Right lobe of liver (tissue), 6 donors: ENCODE measurements around the gene HORMAD2. TPM values are rescaled to one million over a fixed set of nuclear protein-coding genes. Genes with fewer than 3 reads are reported as not detected.

Experiments used
- ATAC-seq, 4 donors: fragments of 200-7000 bp; cut with Tn5 transposase; one replicate each; pipeline ENCODE4 v1.9.1; 2020; ENCODE audit warnings: mild to moderate bottlenecking in 4 of 4, moderate library complexity in 4 of 4
- DNase-seq, 3 donors: peaks; one replicate each; pipeline ENCODE4 v3.0.0-alpha.2; 2020
- H3K27ac ChIP-seq, 3 donors: fragments of 200-600 bp; one replicate each; pipeline ENCODE4 v1.8.0; 2022
- H3K27me3 ChIP-seq, 2 donors: fragments of 200-600 bp; one replicate each; pipeline ENCODE4 v1.8.0; 2022
- H3K36me3 ChIP-seq, 4 donors: fragments of 200-600 bp; sonication (generic) in 1 of 4; one replicate each; pipeline versions ENCODE4 v1.5.1 to v1.8.0; 2017 to 2022; ENCODE audit warnings: control low read depth in 1 of 4
- H3K4me1 ChIP-seq, 4 donors: fragments of 200-600 bp; sonication (generic) in 1 of 4; one replicate each; pipeline versions ENCODE4 v1.5.1 to v1.8.0; 2017 to 2022; ENCODE audit warnings: control low read depth in 1 of 4
- H3K4me3 ChIP-seq, 3 donors: fragments of 200-600 bp; one replicate each; pipeline ENCODE4 v1.8.0; 2022
- H3K9me3 ChIP-seq, 4 donors: fragments of 200-600 bp; sonication (generic) in 1 of 4; one replicate each; pipeline versions ENCODE4 v1.5.1 to v1.8.0; 2017 to 2022; ENCODE audit warnings: control low read depth in 1 of 4
- POLR2A ChIP-seq: fragments of 450-650 bp; IDR thresholded peaks from one replicate; pipeline ENCODE4 v1.6.1; 2017; ENCODE audit warnings: antibody characterized with exemption, mild to moderate bottlenecking
- WGBS: methylation state at CpG from one replicate; pipeline ENCODE4 v1.1.6; 2018; ENCODE audit warnings: low coverage, low lambda C conversion rate; ENCODE audit not compliant: insufficient coverage; ENCODE audit errors: missing lambda C conversion rate; 5-methylcytosine and 5-hydroxymethylcytosine counted together
- intact Hi-C, 2 donors: fragments of 100-400 bp; cut with DNase I; formaldehyde crosslinking; loops; one replicate each; pipeline versions ENCODE4 v1.11.2 to v1.14.1; 2022
- total RNA-seq, 6 experiments: library from RNA; depleted of rRNA in 2 of 6; stranded (reverse); fragments of >200 nt in 2 of 6; fragmentation: NEBNext Ultra II Directional in 3 of 6; extraction: Animal tissue kit (Norgen Biotek cat#: 25700) in 3 of 6; gene quantifications; one replicate each; pipeline versions ENCODE4 v1.1.0 to v1.2.4, GENCODE V29; 2016 to 2023
- TF ChIP-seq, protein P1 (sequence below), 4 donors: fragments of 200-600 bp in 3 of 4; fragments of 450-650 bp in 1 of 4; IDR thresholded peaks; one replicate each; pipeline versions ENCODE4 v1.5.1 to v1.8.0; 2016 to 2022; ENCODE audit warnings: antibody characterized with exemption in 4 of 4, mild to moderate bottlenecking in 2 of 4
- donor health status: DM: no; HTN: yes; CAD: no.
- donor health status: DM: no; HTN: no; CAD: no.
- donor health status: DM: no; HTN: no; CAD: no.
- donor health status: DM: no; HTN: yes; CAD: no.
- donor health status: DM: no; HTN: yes; CAD: no.

Gene HORMAD2
- total RNA-seq, 6 experiments from 2014 or later, result 0.50 to 3.0 (median 1.6) TPM; not detected in 1

DNA sequence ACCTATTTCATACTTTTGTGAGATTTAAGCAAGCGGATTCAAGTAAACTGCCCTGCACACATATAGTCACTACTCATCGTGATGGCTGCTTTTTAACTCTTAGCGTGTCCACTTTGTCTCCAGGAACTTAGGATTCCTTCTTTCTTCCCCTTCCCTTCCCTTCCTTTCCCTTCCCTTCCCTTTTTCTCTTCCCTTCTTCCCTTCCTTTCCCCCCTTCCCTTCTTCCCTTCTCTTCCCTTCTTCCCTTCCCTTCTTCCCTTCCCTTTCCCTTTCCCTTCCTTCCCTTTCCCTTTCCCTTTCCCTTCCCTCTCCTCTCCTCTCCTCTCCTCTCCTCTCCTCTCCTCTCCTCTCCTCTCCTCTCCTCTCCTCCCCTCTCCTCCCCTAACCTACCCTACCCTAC, 100.4 kb downstream of the HORMAD2 start:
- DNase-seq (no peak), ATAC-seq (no peak)
- intact Hi-C loops, result no loop called here
- 78% methylated on average over 3 of the region's 3 CpGs for WGBS
- H3K9me3 ChIP-seq, result no peaks in the 10 kb centered on the region
- TF ChIP-seq, protein P1, sequence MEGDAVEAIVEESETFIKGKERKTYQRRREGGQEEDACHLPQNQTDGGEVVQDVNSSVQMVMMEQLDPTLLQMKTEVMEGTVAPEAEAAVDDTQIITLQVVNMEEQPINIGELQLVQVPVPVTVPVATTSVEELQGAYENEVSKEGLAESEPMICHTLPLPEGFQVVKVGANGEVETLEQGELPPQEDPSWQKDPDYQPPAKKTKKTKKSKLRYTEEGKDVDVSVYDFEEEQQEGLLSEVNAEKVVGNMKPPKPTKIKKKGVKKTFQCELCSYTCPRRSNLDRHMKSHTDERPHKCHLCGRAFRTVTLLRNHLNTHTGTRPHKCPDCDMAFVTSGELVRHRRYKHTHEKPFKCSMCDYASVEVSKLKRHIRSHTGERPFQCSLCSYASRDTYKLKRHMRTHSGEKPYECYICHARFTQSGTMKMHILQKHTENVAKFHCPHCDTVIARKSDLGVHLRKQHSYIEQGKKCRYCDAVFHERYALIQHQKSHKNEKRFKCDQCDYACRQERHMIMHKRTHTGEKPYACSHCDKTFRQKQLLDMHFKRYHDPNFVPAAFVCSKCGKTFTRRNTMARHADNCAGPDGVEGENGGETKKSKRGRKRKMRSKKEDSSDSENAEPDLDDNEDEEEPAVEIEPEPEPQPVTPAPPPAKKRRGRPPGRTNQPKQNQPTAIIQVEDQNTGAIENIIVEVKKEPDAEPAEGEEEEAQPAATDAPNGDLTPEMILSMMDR (IDR thresholded peaks at IDR 0.05), result no peak
- no peak for TF ChIP-seq POLR2A
- H3K27ac ChIP-seq, result no peak overlapping the region
- H3K4me1 ChIP-seq, result no peaks in the 10 kb centered on the region
- no peaks in the 10 kb centered on the region for H3K27me3 ChIP-seq
- no peak overlapping the region for H3K4me3 ChIP-seq
- no peaks in the 10 kb centered on the region for H3K36me3 ChIP-seq

DNA sequence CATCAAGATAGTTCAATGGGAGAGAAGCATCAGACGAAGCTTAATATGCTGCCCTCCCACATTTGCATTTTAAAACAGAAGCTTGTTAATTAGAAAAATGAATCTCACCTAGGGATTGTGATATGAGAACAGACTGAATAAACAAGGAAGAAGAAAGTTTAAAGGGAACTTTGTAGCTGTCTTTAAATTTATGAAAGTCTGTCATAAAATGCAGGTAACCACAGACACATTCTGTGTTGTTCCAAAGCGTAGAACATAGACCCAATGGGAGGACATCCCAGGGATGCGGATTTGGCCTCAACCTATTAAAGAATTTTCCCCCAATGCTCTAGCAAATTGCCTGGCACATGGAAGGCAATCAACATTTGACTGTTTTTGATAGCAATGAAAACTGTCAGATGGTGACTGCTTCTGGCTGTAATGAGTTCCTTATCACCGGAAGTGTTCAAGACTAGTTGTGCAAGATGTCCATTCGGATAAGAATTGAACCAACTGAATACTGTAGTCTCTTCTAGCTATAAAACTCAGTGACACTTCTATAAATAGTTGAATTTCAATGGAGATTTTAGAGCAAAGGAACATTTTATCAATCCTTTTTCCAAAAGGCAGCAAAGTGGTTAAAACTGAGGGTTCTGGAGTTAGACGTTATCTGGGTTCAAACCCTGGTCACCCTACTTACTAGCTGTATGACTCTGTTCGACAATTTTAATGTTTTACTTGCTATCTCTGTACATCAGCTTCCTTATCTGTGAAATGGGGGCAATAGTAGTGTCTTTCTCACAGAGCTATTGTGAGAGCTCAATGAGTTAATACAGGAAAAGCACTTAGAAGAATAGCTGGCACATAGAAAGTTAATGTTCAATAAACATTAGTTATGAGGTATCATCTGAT, 101.4 kb downstream of the HORMAD2 start:
- Histone ChIP-seq H3K27ac (no peak overlapping the region), H3K27me3 (no peaks in the 10 kb centered on the region), H3K36me3 (no peaks in the 10 kb centered on the region), H3K4me1 (no peaks in the 10 kb centered on the region), H3K4me3 (no peak overlapping the region), H3K9me3 (no peaks in the 10 kb centered on the region)
- TF ChIP-seq, protein P1 (IDR thresholded peaks at IDR 0.05), result no peak
- TF ChIP-seq POLR2A, result no peak
- whole genome bisulfite sequencing, result 42% methylated on average over 6 of the region's 7 CpGs
- DNase-seq (no peak), ATAC-seq (no peak)
- intact Hi-C loops, result no loop called here

DNA sequence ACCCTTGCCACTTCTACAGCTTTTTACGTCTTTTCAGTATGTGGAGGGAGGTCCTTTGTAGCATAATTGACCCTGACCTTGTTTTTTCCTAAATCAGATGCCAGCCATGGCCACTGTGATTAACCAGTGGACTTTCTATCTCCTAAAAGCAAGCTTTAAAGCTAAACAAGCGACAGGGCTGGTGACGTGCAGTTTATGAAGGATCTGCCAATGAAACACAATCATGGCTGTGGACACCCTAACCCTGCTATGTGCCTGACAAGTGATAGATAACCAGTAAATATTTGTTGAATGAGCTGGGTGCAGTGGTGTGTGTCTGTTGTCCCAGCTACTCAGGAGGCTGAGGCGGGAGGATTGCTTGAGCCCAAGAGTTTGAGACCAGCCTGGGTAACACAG, 102.1 kb downstream of the HORMAD2 start:
- Histone ChIP-seq H3K4me1 (no peaks in the 10 kb centered on the region), H3K27me3 (no peaks in the 10 kb centered on the region), H3K4me3 (no peak overlapping the region), H3K9me3 (no peaks in the 10 kb centered on the region), H3K27ac (no peak overlapping the region), H3K36me3 (no peaks in the 10 kb centered on the region)
- no peak for DNase-seq
- intact Hi-C loops, result no loop called here
- TF ChIP-seq, protein P1 (IDR thresholded peaks at IDR 0.05), result no peak
- no peak for TF ChIP-seq POLR2A
- ATAC-seq, result no peak
- 79% methylated on average over 4 of the region's 4 CpGs for WGBS

DNA sequence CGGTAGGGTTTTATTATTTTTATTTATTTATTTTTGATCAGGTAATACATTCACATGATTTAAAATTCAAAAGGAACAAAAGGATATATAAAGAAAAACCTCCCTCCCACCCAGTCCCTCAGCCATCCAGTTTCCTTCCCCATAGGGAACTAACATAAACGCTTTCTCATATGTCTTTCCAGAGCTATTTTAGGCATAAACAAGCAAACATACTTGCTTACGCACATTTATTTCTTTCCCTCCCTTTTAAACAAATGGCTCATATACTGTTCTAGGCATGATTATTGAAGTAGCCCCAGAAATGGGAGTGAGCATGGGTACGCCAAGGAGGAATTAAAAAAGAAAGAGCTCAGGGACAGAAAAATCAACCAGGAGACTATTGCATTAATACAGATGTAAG, 102.6 kb downstream of the HORMAD2 start:
- Histone ChIP-seq H3K27ac (no peak overlapping the region), H3K9me3 (no peaks in the 10 kb centered on the region), H3K27me3 (no peaks in the 10 kb centered on the region), H3K4me1 (no peaks in the 10 kb centered on the region), H3K4me3 (no peak overlapping the region), H3K36me3 (no peaks in the 10 kb centered on the region)
- TF ChIP-seq, protein P1 (IDR thresholded peaks at IDR 0.05), result no peak
- TF ChIP-seq POLR2A, result no peak
- 65% methylated on average over 4 of the region's 4 CpGs for WGBS
- intact Hi-C loops, result no loop called here
- DNase-seq (no peak), ATAC-seq (no peak)
